GM12878 (cell line): ENCODE data around the gene TMEM45A. TPM values are rescaled to one million over a fixed set of nuclear protein-coding genes. Genes with fewer than 3 reads are reported as not detected.

ENCODE experiments used
- ATAC-seq: fragments of 200-7000 bp; cut with Tn5 transposase; 3 replicates; pipeline ENCODE4 v1.9.1; 2020; ENCODE audit warnings: mild to moderate bottlenecking, moderate library complexity
- BruUV-seq: library from RNA; stranded (reverse); fragments of 400-500 nt; replicated peaks from 2 replicates; lab custom pipeline; 2021; lab: Mats Ljungman, UMichigan
- CTCF ChIA-PET: fragments of 300-600 bp; sonication (Branson Sonifier 250); formaldehyde crosslinking; extraction: SDS; loops from one replicate; lab custom pipeline; 2021; ENCODE audit warnings: inconsistent platforms; lab: Yijun Ruan, JAX
- POLR2A ChIA-PET: fragments of 350-600 bp; formaldehyde crosslinking; extraction: SDS; loops from one replicate; lab custom pipeline; 2021; ENCODE audit warnings: inconsistent platforms; lab: Charles Lee
- RAD21 ChIA-PET: fragments of 300-600 bp; sonication (Branson Sonifier 250); formaldehyde crosslinking; loops from one replicate; lab custom pipeline; 2023; ENCODE audit warnings: antibody characterized with exemption; ENCODE audit not compliant: unreplicated experiment; lab: Charles Lee
- SMC1A ChIA-PET: fragments of 300-600 bp; sonication (Branson Sonifier 250); formaldehyde crosslinking; loops from one replicate; lab custom pipeline; 2023; ENCODE audit not compliant: unreplicated experiment, uncharacterized antibody; lab: Charles Lee
- DNase-seq: peaks from one replicate; pipeline ENCODE4 v3.0.0-alpha.2; 2011; ENCODE audit warnings: low read depth, low spot score
- FAIRE-seq: peaks from 3 replicates; lab custom pipeline; 2011; peaks lifted over from hg19 to GRCh38; lab: Jason Lieb, UNC
- H2AFZ ChIP-seq: 2 replicates; pipeline ENCODE4 v1.6.0; 2011; ENCODE audit warnings: low read depth, low read length, control low read depth; ENCODE audit not compliant: control insufficient read depth
- H3K27ac ChIP-seq: 2 replicates; pipeline ENCODE4 v1.5.1; 2011; ENCODE audit warnings: control low read depth; ENCODE audit not compliant: control insufficient read depth, insufficient read depth
- H3K27me3 ChIP-seq, 2 experiments: replicated peaks in 1 of 2; 2 replicates each; pipeline versions ENCODE4 v1.6.0 to v1.6.1; 2011; ENCODE audit warnings: low read length in 1 of 2; ENCODE audit not compliant: control insufficient read depth in 2 of 2, insufficient read depth in 2 of 2
- H3K36me3 ChIP-seq, 2 experiments: 2 replicates each; pipeline ENCODE4 v1.5.1; 2011; ENCODE audit warnings: low read length in 1 of 2; ENCODE audit not compliant: control insufficient read depth in 2 of 2, insufficient read depth in 2 of 2
- H3K4me1 ChIP-seq: 2 replicates; pipeline ENCODE4 v1.6.1; 2011; ENCODE audit warnings: mild to moderate bottlenecking, low read length, moderate library complexity, mixed read lengths; ENCODE audit not compliant: control insufficient read depth, insufficient read depth
- H3K4me2 ChIP-seq: 2 replicates; pipeline ENCODE4 v1.6.0; 2011; ENCODE audit warnings: control low read depth; ENCODE audit not compliant: control insufficient read depth, insufficient read depth
- H3K4me3 ChIP-seq: fragments of 200-600 bp; sonication (generic); 2 replicates; pipeline ENCODE4 v1.5.1; 2016
- H3K79me2 ChIP-seq: 2 replicates; pipeline ENCODE4 v1.6.0; 2011; ENCODE audit warnings: low read length; ENCODE audit not compliant: control insufficient read depth, insufficient read depth
- H3K9ac ChIP-seq: 2 replicates; pipeline ENCODE4 v1.8.0; 2011; ENCODE audit warnings: low read length, control low read depth, mixed read lengths; ENCODE audit not compliant: control insufficient read depth, insufficient read depth
- H3K9me3 ChIP-seq: replicated peaks from 3 replicates; pipeline ENCODE4 v1.5.1; 2011; ENCODE audit warnings: mild to moderate bottlenecking, low read length; ENCODE audit not compliant: control insufficient read depth, insufficient read depth
- H4K20me1 ChIP-seq: 2 replicates; pipeline ENCODE4 v1.6.0; 2011; ENCODE audit not compliant: control insufficient read depth, insufficient read depth
- BCL3 ChIP-seq: IDR thresholded peaks from 2 replicates; pipeline ENCODE4 v1.6.1; 2011; ENCODE audit warnings: borderline replicate concordance, low read depth, mild to moderate bottlenecking, moderate library complexity, low read length; ENCODE audit not compliant: insufficient read depth, poor library complexity, severe bottlenecking
- CBX3 ChIP-seq: fragments of 200-600 bp; sonication (generic); IDR thresholded peaks from 2 replicates; pipeline ENCODE4 v1.6.1; 2016; ENCODE audit warnings: low read depth, borderline replicate concordance
- CREM ChIP-seq: IDR thresholded peaks from 2 replicates; pipeline ENCODE4 v1.6.1; 2014; ENCODE audit warnings: antibody characterized with exemption, low read depth
- FOS ChIP-seq: IDR thresholded peaks from 3 replicates; pipeline ENCODE4 v1.6.1; 2011; ENCODE audit warnings: borderline replicate concordance; ENCODE audit not compliant: insufficient read length; ENCODE audit errors: extremely low read depth
- HCFC1 ChIP-seq: fragments of 150-350 bp; IDR thresholded peaks from 2 replicates; pipeline ENCODE4 v1.6.1; 2014; ENCODE audit warnings: low read length
- IKZF2 ChIP-seq, 2 experiments: fragments of 450-650 bp; IDR thresholded peaks; 2 replicates each; pipeline ENCODE4 v1.6.1; 2017; ENCODE audit warnings: mild to moderate bottlenecking in 2 of 2, moderate library complexity in 2 of 2
- IRF3 ChIP-seq: fragments of 450-650 bp; IDR thresholded peaks from 2 replicates; pipeline ENCODE4 v1.6.1; 2014; ENCODE audit warnings: mild to moderate bottlenecking
- MAX ChIP-seq: IDR thresholded peaks from 2 replicates; pipeline ENCODE4 v1.6.1; 2012; ENCODE audit warnings: low read depth, low read length, improper control_type of control experiment
- MEF2B ChIP-seq: fragments of 450-650 bp; IDR thresholded peaks from 2 replicates; pipeline ENCODE4 v1.6.1; 2018; ENCODE audit warnings: mild to moderate bottlenecking, moderate library complexity; ENCODE audit not compliant: partially characterized antibody, poor library complexity, severe bottlenecking
- MYB ChIP-seq: fragments of 150-350 bp; IDR thresholded peaks from 2 replicates; pipeline ENCODE4 v1.6.1; 2014; ENCODE audit warnings: mild to moderate bottlenecking, low read depth, low read length, borderline replicate concordance
- NFXL1 ChIP-seq: fragments of 450-650 bp; IDR thresholded peaks from 2 replicates; pipeline ENCODE4 v1.6.1; 2017; ENCODE audit warnings: antibody characterized with exemption, mild to moderate bottlenecking, borderline replicate concordance
- NFYA ChIP-seq: IDR thresholded peaks from 2 replicates; pipeline ENCODE4 v1.6.1; 2011; ENCODE audit warnings: low read depth, mild to moderate bottlenecking, low read length, improper control_type of control experiment, borderline replicate concordance
- POLR2AphosphoS2 ChIP-seq: IDR thresholded peaks from 2 replicates; pipeline ENCODE4 v1.6.1; 2011; ENCODE audit warnings: low read depth, mild to moderate bottlenecking, low read length, improper control_type of control experiment, moderate library complexity
- POLR2AphosphoS5 ChIP-seq: IDR thresholded peaks from 2 replicates; pipeline ENCODE4 v1.6.1; 2011; ENCODE audit warnings: mild to moderate bottlenecking, low read length, inconsistent platforms
- SMAD1 ChIP-seq: fragments of 450-650 bp; IDR thresholded peaks from 2 replicates; pipeline ENCODE4 v1.6.1; 2018; ENCODE audit warnings: mild to moderate bottlenecking, low read depth; ENCODE audit not compliant: partially characterized antibody
- TAF1 ChIP-seq: IDR thresholded peaks from 2 replicates; pipeline ENCODE4 v1.6.1; 2011; ENCODE audit warnings: mild to moderate bottlenecking, low read depth, low read length, borderline replicate concordance
- ZBED1 ChIP-seq: IDR thresholded peaks from 2 replicates; pipeline ENCODE4 v1.6.1; 2016; ENCODE audit warnings: borderline replicate concordance
- ZBTB33 ChIP-seq: fragments of 450-650 bp; IDR thresholded peaks from 2 replicates; pipeline ENCODE4 v1.6.1; 2017; ENCODE audit warnings: mild to moderate bottlenecking
- ZNF274 ChIP-seq: IDR thresholded peaks from one replicate; pipeline ENCODE4 v1.8.0; 2011; ENCODE audit not compliant: insufficient read length, insufficient read depth
- WGBS: methylation state at CpG from one replicate; pipeline ENCODE4 v1.1.6; 2016; ENCODE audit warnings: low lambda C conversion rate; ENCODE audit not compliant: insufficient replicate concordance, insufficient coverage; ENCODE audit errors: missing lambda C conversion rate; 5-methylcytosine and 5-hydroxymethylcytosine counted together
- in situ Hi-C: fragments of 300-500 bp; cut with MboI; formaldehyde crosslinking; loops from 9 replicates; pipeline ENCODE4 v1.14.3; 2018; ENCODE audit warnings: mixed read lengths
- intact Hi-C: fragments of 100-400 bp; cut with micrococcal nuclease; formaldehyde crosslinking; loops from one replicate; pipeline ENCODE4 v1.14.2; 2022; ENCODE audit not compliant: unreplicated experiment
- polyA plus RNA-seq, 11 experiments: library from polyadenylated mRNA; depleted of rRNA in 4 of 11; unstranded in 6 of 11; stranded (reverse) in 5 of 11; fragments of >200 nt; fragmentation: Nextera tagmentation in 4 of 11; fragmentation: Illumina TruSeq in 1 of 11; extraction: Ambion mirVana in 4 of 11; extraction: Trizol in 1 of 11; gene quantifications; 1 replicate in 1 of 11; 2 replicates in 10 of 11; pipeline versions ENCODE4 v1.2.1 to v1.2.3, GENCODE V29; 2011 to 2016; ENCODE audit warnings: inconsistent platforms in 2 of 11, missing spikeins in 2 of 11, low read depth in 1 of 11
- total RNA-seq, 4 experiments: library from RNA; depleted of rRNA in 3 of 4; stranded (reverse); fragments of >200 nt in 3 of 4; fragmentation: Illumina TruSeq in 1 of 4; extraction: Trizol in 1 of 4; gene quantifications; 2 replicates each; pipeline versions ENCODE4 v1.2.1 to v1.2.3, GENCODE V29; 2013 to 2021

Gene TMEM45A
- total and polyA plus RNA-seq, 10 of the 15 experiments (the other 5 are each of a cell fraction or from before 2014, with no cell fraction given): 0.34 to 5.3 (median 0.83) TPM

GRCh38 chr3:100458814-100459213 lies 33.6 kb upstream of the TMEM45A start:
- BruUV-seq: no TSS peak
- intact Hi-C loops: loop anchor here (5.0 kb wide), 1 partner anchor 627 kb away; no protein-coding TSS in a partner anchor
- SMC1A ChIA-PET: interaction anchor here (10.6 kb wide), 1 partner anchor 133 kb away, joined by 279 read pairs; no protein-coding TSS in a partner anchor
- POLR2A ChIA-PET: no interaction called here
- Histone ChIP-seq H3K79me2 (no peaks in the 10 kb centered on the region), H3K9ac (no peak overlapping the region), H3K27me3 (no peaks in the 10 kb centered on the region), H3K9me3 (no peaks in the 10 kb centered on the region), H3K4me1 (no peaks in the 10 kb centered on the region), H4K20me1 (no peaks in the 10 kb centered on the region), H3K27ac (no peak overlapping the region), H3K4me3 (no peak overlapping the region), H3K36me3 (no peaks in the 10 kb centered on the region), H2AFZ (no peak overlapping the region), H3K4me2 (no peak overlapping the region)
- in situ Hi-C loops: no loop called here
- RAD21 ChIA-PET: no interaction called here
- CTCF ChIA-PET: interaction anchor here (1.2 kb wide), 1 partner anchor 133 kb away, joined by 3 read pairs; no protein-coding TSS in a partner anchor
- TF ChIP-seq BCL3 (no peak), ZBTB33 (no peak), CBX3 (no peak), MEF2B (no peak), NFYA (no peak), ZNF274 (no peak), IRF3 (no peak), MAX (no peak), IKZF2 (IDR thresholded peaks at IDR 0.05) (no peak), POLR2AphosphoS5 (no peak), MYB (no peak), FOS (no peak), POLR2AphosphoS2 (no peak), ZBED1 (no peak), CREM (no peak), NFXL1 (no peak), HCFC1 (no peak), SMAD1 (no peak), TAF1 (no peak)
- FAIRE-seq: no peak
- ATAC-seq: no peak
- no peak for DNase-seq
- WGBS: 95% methylated on average over 1 of the region's 1 CpG
